GM12891 (cell line): Measurements from ENCODE around the gene ABHD17B. TPM values are rescaled to one million over a fixed set of nuclear protein-coding genes. Genes with fewer than 3 reads are reported as not detected.
"Not testable (repeated sequence)": the region's sequence is repeated elsewhere in the genome, so short reads cannot be mapped to it uniquely, and the experiment has no call there.

Experiments
- DNase-seq: peaks from one replicate; pipeline ENCODE4 v3.0.0; 2011; ENCODE audit warnings: low spot score; ENCODE audit not compliant: insufficient read length
- FAIRE-seq: peaks from 2 replicates; lab custom pipeline; 2011; peaks lifted over from hg19 to GRCh38; lab: Jason Lieb, UNC
- PAX5 ChIP-seq: IDR thresholded peaks from 2 replicates; pipeline ENCODE4 v1.6.1; 2011; ENCODE audit warnings: low read length, moderate library complexity, mild to moderate bottlenecking; ENCODE audit not compliant: insufficient read depth, severe bottlenecking
- POLR2A ChIP-seq: IDR thresholded peaks from 2 replicates; pipeline ENCODE4 v1.6.1; 2011; ENCODE audit warnings: low read depth, low read length, control low read depth
- POLR2AphosphoS5 ChIP-seq: IDR thresholded peaks from 2 replicates; pipeline ENCODE4 v1.6.1; 2011; ENCODE audit warnings: low read depth, low read length, control low read depth
- POU2F2 ChIP-seq: IDR thresholded peaks from 2 replicates; pipeline ENCODE4 v1.6.1; 2011; ENCODE audit warnings: low read depth, mild to moderate bottlenecking, control low read depth, low read length, moderate library complexity
- SPI1 ChIP-seq: IDR thresholded peaks from 2 replicates; pipeline ENCODE4 v1.6.1; 2011; ENCODE audit warnings: low read depth, low read length, control low read depth
- TAF1 ChIP-seq: IDR thresholded peaks from 2 replicates; pipeline ENCODE4 v1.6.1; 2011; ENCODE audit warnings: low read depth, low read length, control low read depth
- polyA plus RNA-seq: library from polyadenylated mRNA; unstranded; fragments of >200 nt; gene quantifications from one replicate; pipeline ENCODE4 v1.2.1, GENCODE V29; 2012; ENCODE audit warnings: low read depth, missing spikeins, inconsistent platforms; ENCODE audit not compliant: missing spikeins

ABHD17B gene
- polyA plus RNA-seq = 7.0 TPM

DNA sequence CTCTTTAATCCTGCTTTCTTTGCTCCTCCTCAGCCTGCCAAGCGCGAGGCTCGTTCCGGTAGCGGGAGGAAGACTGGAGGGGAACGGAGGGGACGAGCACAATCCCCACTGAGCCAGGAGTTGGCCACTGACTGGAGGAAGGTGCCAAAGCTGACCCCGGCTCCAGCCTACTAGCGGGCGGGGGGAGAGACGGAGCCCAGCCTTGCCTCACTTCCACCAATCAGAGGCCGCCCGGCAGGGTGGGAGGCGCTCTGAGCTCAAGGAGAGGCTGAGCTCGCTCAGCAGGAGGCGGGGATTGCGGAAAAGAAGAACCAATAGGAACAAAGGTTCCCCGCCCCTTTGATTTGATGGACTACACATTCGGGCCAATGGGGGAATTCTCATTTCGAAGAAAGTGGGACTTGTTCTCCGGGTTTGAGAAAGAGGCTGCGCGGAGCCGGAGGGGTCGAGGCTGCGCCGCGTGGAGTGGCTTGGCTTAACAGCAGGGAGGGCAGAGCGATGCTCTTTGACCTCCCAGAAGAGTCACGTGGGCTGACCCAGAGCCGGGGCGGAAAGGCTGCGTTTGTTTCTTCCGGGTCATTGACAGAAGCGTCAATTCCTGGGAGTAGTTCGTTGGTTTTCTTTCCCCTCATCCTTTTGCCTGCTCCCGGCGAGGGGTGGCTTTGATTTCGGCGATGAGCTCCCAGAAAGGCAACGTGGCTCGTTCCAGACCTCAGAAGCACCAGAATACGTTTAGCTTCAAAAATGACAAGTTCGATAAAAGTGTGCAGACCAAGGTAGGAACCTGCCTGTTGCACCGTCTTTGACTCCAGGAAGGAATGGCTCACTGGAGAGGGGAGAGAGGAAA, at the start of gene ABHD17B, which contains the start of gene C9orf85:
TSS of gene ABHD17B (minus strand) at position 133 of the 847 bp plus-strand sequence. CDS start 36,113 bp downstream, outside the sequence.
TSS of gene C9orf85 (plus strand) at position 579 of the 847 bp plus-strand sequence. CDS start at position 675, 96 bp downstream.
- FAIRE-seq = peak; percentile 92
- peak; percentile 87 for DNase-seq
- no peak for TF ChIP-seq PAX5
- peak; percentile 98 for TF ChIP-seq POLR2AphosphoS5
- peak; percentile 99 for TF ChIP-seq TAF1
- TF ChIP-seq SPI1 = peak; percentile 46; the same call in 1 of the 2 replicates
- TF ChIP-seq POLR2A = peak; percentile 98
- TF ChIP-seq POU2F2 = peak; percentile 82

DNA sequence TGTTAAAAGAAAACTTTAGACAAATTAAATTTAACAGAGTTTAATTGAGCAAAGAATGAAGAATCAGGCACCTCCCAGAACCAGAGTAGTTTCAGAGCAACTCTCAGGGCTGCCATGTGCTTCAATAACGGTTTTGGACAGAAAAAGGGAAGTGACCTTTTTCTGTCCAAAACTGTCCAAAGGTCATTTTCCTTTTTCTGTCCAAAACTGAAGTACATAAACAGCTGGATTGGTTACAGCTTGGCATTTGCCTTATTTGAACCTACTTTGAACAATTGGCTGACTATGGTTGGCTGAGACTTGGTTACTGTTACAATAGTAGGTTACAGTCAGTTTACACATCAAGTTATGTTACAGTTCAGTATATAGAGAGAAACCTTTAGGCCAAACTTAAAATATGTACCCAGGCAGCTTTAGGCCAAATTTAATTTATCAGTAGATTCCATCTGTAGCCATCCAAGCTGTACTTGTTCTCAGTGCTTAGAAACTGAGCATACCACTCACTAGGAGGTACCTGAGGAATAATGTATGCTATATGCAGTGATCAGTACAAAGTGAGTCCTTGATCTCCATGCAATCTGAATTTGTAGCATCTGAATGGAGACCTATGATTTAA, 44.4 kb upstream of the ABHD17B start:
- no peak for DNase-seq
- FAIRE-seq = peak; percentile 33
- TF ChIP-seq POLR2A (no peak), SPI1 (peak; percentile 90), PAX5 (no peak), POLR2AphosphoS5 (no peak), TAF1 (no peak), POU2F2 (no peak)

DNA sequence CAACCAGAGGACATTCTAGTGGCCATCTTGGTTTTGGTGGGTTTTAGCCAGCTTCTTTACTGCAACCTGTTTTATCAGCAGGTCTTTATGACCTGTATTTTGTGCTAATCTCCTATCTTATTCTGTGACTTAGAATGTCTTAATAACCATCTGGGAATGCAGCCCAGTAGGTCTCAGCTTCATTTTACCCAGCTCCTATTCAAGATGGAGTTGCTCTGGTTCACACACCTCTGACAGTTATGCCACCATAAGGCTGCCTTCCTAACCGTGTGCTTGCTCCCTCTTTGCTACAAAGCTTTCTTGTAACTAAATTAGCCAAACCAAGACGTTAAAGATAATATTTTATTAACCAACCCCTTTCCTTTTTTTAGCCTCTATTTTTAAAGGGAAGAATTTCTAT, 43.7 kb upstream of the ABHD17B start:
- DNase-seq, FAIRE-seq: not testable (repeated sequence)

DNA sequence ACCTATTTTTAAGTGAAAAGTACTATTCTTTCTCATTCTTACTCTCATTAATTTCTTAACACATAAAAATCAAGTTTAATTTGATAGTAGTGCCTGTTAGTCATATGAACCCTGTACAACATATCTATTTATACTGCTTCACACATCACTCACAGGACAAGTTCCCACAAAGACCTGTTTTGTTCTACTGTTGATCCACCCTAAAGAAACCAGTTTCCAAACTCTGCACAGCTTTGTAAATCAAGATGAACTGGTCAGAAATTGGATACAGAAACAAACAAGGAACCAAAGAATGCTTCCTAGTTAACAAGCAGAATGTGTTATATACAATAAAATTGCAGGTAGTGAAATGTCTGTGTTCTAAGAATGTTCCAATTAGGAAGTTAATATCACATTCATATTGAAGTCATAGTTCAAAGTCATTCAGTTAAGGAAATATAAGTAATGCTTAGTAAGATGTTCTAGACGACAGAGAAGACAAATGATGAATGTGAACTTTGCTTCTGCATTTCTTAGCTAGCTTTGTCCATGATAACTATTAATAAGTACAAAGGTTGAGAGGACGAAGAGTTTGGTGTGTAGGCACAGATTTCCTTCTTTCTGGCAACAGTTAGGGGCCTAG, 33.9 kb upstream of the ABHD17B start:
- no peak for DNase-seq
- TF ChIP-seq POLR2AphosphoS5 (no peak), PAX5 (no peak), POU2F2 (no peak), SPI1 (no peak), POLR2A (no peak), TAF1 (no peak)
- no peak for FAIRE-seq

- DNase-seq (no peak), FAIRE-seq (peak; percentile 58)
- no peak for TF ChIP-seq POU2F2
- TF ChIP-seq POLR2A = no peak
- TF ChIP-seq POLR2AphosphoS5 = no peak
- TF ChIP-seq PAX5 = no peak
- no peak for TF ChIP-seq SPI1
- no peak for TF ChIP-seq TAF1
Observed at GRCh38 chr9:71941998-71942567, 31.1 kb upstream of the ABHD17B start.

DNA sequence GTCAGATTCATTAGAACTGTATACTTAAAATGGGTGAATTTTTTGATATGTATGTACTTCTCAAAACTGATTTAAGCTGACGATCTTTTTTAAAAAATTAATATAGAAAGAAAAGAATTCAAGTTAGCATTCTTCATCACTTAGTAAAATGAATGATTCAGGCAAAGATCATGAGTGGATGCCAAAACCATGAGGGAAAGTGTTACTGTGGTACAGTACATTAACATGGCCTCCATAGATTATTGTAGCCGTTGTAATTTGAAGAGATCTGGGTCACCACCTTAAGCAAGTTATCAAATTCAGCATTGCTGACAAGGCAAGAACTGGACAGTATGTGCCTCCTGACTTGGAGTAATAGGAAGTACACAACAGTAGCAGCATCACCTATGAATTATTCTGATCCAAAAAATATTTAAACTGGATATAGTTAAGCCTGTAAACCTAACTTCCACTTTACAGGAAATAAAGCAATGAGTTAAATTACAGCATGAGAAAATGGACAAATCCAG, 30.1 kb upstream of the ABHD17B start:
- DNase-seq (no peak), FAIRE-seq (no peak)
- TF ChIP-seq SPI1 (no peak), POU2F2 (no peak), POLR2A (no peak), POLR2AphosphoS5 (no peak)

DNA sequence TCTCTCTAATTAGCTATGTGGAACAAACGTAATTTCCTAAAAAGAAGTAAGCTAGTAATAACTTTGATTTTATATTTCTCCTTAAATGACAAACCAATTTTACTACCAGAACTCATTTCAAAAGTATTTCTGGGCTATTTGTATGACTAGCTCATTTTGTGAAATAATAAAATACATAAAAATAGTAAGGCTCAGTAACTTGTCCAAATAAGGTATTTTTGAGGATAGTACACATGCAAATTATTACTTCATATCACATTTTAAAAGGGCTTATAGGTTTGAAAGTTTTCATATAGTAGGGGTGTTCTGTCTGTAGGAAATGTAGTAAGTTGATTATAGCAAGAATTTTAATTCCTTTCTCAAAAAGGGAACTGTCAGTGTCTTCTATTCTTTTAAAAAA, 26.9 kb upstream of the ABHD17B start:
- DNase-seq = no peak
- no peak for FAIRE-seq
- no peak for TF ChIP-seq POLR2A

GRCh38 chr9:71937070-71937625, 26.2 kb upstream of the ABHD17B start:
- DNase-seq = no peak
- no peak for FAIRE-seq
- no peak for TF ChIP-seq PAX5
- TF ChIP-seq POU2F2 = no peak
- TF ChIP-seq SPI1 = no peak
- no peak for TF ChIP-seq TAF1
- no peak for TF ChIP-seq POLR2AphosphoS5
- no peak for TF ChIP-seq POLR2A

DNA sequence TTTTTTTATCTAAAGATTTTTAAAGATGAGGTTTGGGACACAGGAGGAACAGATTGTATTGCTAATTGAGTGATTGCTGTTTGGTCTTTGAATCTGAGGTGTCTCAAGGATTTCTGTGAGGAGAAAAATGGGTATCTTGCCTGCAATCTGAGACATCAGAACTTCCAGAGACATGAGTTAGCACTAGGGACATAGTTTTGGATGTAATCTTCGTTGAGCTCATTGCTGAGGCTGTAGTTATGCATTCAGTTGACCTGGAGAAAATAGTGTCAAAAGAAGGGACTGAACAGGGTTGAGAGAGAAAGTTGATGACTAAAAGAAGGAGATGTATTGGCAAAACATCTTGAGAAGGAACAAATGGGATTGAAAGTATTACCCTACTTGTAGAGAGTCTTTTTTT, 25.1 kb upstream of the ABHD17B start:
- DNase-seq = no peak
- FAIRE-seq = no peak
- no peak for TF ChIP-seq PAX5
- no peak for TF ChIP-seq TAF1
- TF ChIP-seq POU2F2 = no peak
- no peak for TF ChIP-seq SPI1
- no peak for TF ChIP-seq POLR2AphosphoS5
- TF ChIP-seq POLR2A = no peak
